ENCODE measurements around the gene TRIM8. TPM values are rescaled to one million over a fixed set of nuclear protein-coding genes. Genes with fewer than 3 reads are reported as not detected.
A peak's percentile ranks its signal among the peaks of the same experiment; 100 is the strongest.

The TRIM8 gene, protein sequence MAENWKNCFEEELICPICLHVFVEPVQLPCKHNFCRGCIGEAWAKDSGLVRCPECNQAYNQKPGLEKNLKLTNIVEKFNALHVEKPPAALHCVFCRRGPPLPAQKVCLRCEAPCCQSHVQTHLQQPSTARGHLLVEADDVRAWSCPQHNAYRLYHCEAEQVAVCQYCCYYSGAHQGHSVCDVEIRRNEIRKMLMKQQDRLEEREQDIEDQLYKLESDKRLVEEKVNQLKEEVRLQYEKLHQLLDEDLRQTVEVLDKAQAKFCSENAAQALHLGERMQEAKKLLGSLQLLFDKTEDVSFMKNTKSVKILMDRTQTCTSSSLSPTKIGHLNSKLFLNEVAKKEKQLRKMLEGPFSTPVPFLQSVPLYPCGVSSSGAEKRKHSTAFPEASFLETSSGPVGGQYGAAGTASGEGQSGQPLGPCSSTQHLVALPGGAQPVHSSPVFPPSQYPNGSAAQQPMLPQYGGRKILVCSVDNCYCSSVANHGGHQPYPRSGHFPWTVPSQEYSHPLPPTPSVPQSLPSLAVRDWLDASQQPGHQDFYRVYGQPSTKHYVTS
- total RNA-seq = 100 to 1,000 TPM; 121 to 156 TPM

DNA sequence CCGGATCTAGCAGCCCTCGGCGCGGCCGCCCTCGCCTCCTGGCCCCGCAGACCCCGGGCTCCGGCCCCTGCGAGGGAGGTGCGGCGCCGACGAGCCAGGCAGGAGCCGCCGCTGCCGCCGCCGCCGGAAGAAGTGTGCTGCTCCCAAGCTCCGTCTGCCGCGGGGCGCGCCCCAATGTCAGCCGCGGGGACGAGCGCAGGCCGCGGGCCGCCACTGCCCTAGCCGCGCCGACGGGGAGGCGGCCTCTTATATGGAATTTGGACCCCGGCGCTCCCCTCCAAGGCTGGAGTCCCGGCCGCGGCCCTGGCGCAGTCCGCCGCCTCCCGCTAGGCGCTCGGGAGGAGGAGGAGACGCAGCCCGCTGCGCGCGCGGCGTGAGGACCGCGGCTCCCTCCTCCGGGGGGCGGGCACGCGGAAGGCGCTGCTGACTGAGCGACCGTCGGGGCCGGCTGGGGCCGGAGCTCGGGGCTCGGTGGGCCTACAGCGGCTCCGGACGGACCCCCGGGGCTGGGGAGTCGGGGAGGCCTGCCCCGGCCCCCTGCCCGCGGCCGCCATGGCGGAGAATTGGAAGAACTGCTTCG is at the start of gene TRIM8:
TSS of gene TRIM8 (plus strand) at position 414 of the 580 bp plus-strand sequence. CDS start at position 553, 139 bp downstream.
- TF ChIP-seq, protein P1, sequence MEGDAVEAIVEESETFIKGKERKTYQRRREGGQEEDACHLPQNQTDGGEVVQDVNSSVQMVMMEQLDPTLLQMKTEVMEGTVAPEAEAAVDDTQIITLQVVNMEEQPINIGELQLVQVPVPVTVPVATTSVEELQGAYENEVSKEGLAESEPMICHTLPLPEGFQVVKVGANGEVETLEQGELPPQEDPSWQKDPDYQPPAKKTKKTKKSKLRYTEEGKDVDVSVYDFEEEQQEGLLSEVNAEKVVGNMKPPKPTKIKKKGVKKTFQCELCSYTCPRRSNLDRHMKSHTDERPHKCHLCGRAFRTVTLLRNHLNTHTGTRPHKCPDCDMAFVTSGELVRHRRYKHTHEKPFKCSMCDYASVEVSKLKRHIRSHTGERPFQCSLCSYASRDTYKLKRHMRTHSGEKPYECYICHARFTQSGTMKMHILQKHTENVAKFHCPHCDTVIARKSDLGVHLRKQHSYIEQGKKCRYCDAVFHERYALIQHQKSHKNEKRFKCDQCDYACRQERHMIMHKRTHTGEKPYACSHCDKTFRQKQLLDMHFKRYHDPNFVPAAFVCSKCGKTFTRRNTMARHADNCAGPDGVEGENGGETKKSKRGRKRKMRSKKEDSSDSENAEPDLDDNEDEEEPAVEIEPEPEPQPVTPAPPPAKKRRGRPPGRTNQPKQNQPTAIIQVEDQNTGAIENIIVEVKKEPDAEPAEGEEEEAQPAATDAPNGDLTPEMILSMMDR (IDR thresholded peaks at IDR 0.05) = no peak
- Histone ChIP-seq H3K36me3 (replicated peaks in 1 of 2; ENCODE audit: insufficient read depth in 1 of 2, low read depth in 2 of 2) (no peaks in the 10 kb centered on the region), H3K4me3 (peak within 1 kb of the TSS; percentile 39 to 78), H3K27me3 (no peaks in the 10 kb centered on the region), H3K4me1 (peaks cover 31% of the 10 kb centered on the region), H3K9me3 (no peaks in the 10 kb centered on the region), H3K27ac (peak within 1 kb of the TSS; percentile 95 to 100 (median 96))
- 1% methylated on average over 54 of the region's 80 CpGs; no CpG with 5 or more reads in 1 of the 2 donors for WGBS, 2 donors
- intact Hi-C loops (cut with DNase I) = no loop called here
- ATAC-seq (peak; percentile 5), DNase-seq (peak; percentile 55 to 69 (median 60))

DNA sequence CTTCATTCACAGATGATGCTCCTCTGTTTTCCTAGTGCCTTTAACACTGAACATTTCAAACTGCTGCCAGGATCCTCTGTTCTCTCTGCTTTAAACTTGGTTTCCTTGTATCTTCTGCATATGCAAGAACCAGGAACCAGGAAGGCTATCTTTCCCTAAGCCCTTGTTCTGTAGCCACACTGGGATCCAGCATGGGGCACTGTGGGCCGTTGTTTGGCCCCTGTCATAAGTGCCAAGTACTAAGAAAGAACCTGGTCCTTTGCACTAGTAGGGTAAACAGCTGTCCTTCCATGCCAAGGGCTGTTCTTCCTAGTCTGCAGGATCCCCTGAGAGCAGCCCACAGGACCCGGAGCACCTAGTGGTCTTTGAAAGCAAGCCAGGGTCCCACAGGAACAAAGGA is 49.0 kb upstream of the TRIM8 start:
- 49 to 75% methylated on average over 2 of the region's 2 CpGs for WGBS, 2 donors
- Histone ChIP-seq H3K9me3 (no peaks in the 10 kb centered on the region), H3K4me3 (no peak overlapping the region), H3K27me3 (no peaks in the 10 kb centered on the region), H3K27ac (no peak overlapping the region), H3K4me1 (peaks cover 13% of the 10 kb centered on the region), H3K36me3 (replicated peaks in 1 of 2; ENCODE audit: insufficient read depth in 1 of 2, low read depth in 2 of 2) (no peaks in the 10 kb centered on the region)
- no peak for ATAC-seq
- intact Hi-C loops (cut with DNase I) = no loop called here
- DNase-seq = no peak
- no peak for TF ChIP-seq POLR2A (IDR thresholded peaks at IDR 0.05)
- TF ChIP-seq, protein P1 (IDR thresholded peaks at IDR 0.05) = no peak

GRCh38 chr10:102595897-102596296 is 48.4 kb upstream of the TRIM8 start:
- WGBS, 2 donors = 67 to 83% methylated on average over 3 to 4 of the region's 4 CpGs
- TF ChIP-seq, protein P1 (IDR thresholded peaks at IDR 0.05) = no peak
- TF ChIP-seq POLR2A (IDR thresholded peaks at IDR 0.05) = no peak
- DNase-seq (no peak), ATAC-seq (no peak)
- Histone ChIP-seq H3K4me3 (no peak overlapping the region), H3K9me3 (no peaks in the 10 kb centered on the region), H3K36me3 (replicated peaks in 1 of 2; ENCODE audit: insufficient read depth in 1 of 2, low read depth in 2 of 2) (no peaks in the 10 kb centered on the region), H3K27me3 (no peaks in the 10 kb centered on the region), H3K4me1 (peaks cover 13% of the 10 kb centered on the region), H3K27ac (no peak overlapping the region)
- intact Hi-C loops (cut with DNase I) = no loop called here

DNA sequence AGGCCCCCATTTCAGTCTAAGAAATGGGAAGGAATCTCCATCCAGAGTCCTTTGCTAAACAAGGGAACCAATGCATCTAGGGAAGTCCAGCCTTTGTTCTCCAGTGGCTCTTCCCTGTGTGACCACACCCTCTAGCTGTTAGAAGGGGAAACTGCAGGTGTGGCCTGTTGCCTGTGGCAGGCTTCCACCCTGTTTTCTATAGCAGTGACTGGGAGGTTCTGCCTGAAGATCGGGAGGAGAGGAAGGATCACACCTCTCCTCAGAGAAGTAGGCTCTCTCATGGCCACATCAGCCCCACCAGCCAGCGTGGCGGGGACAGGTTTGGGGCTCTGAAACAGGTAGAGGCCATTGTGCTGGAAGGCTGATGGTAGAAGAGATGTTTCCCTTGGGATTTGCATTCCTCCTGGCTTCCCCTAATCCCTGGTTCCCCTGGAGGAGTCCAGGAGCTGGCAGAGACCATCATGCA is 47.7 kb upstream of the TRIM8 start:
- 49 to 51% methylated on average over 3 of the region's 3 CpGs for WGBS, 2 donors

More for the DNA sequence above, 47.7 kb upstream of the TRIM8 start:
- intact Hi-C loops (cut with DNase I) = no loop called here
- Histone ChIP-seq H3K9me3 (no peaks in the 10 kb centered on the region), H3K4me1 (peaks cover 13% of the 10 kb centered on the region), H3K4me3 (no peak overlapping the region), H3K27me3 (no peaks in the 10 kb centered on the region), H3K27ac (no peak overlapping the region), H3K36me3 (replicated peaks in 1 of 2; ENCODE audit: insufficient read depth in 1 of 2, low read depth in 2 of 2) (no peaks in the 10 kb centered on the region)
- DNase-seq = peak; percentile 57 to 67 (median 64)
- TF ChIP-seq, protein P1 (IDR thresholded peaks at IDR 0.05) = peak; percentile 71 to 86 (median 77)
- TF ChIP-seq POLR2A (IDR thresholded peaks at IDR 0.05) = no peak
- peak; percentile 77 for ATAC-seq
